C4-2B (cell line): ENCODE measurements around the gene SPATS2L.

Experiments used
- ZFX ChIP-seq: fragments of 450-650 bp; IDR thresholded peaks from 2 replicates; pipeline ENCODE4 v1.6.1; 2017
- TF ChIP-seq, protein P1 (sequence below): fragments of 450-650 bp; conservative IDR thresholded peaks from 2 replicates; pipeline ENCODE4 v1.5.1; 2017; ENCODE audit warnings: mild to moderate bottlenecking

- TF ChIP-seq, protein P1, sequence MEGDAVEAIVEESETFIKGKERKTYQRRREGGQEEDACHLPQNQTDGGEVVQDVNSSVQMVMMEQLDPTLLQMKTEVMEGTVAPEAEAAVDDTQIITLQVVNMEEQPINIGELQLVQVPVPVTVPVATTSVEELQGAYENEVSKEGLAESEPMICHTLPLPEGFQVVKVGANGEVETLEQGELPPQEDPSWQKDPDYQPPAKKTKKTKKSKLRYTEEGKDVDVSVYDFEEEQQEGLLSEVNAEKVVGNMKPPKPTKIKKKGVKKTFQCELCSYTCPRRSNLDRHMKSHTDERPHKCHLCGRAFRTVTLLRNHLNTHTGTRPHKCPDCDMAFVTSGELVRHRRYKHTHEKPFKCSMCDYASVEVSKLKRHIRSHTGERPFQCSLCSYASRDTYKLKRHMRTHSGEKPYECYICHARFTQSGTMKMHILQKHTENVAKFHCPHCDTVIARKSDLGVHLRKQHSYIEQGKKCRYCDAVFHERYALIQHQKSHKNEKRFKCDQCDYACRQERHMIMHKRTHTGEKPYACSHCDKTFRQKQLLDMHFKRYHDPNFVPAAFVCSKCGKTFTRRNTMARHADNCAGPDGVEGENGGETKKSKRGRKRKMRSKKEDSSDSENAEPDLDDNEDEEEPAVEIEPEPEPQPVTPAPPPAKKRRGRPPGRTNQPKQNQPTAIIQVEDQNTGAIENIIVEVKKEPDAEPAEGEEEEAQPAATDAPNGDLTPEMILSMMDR = no peak
- no peak for TF ChIP-seq ZFX
Observed at GRCh38 chr2:200525066-200525465, 218.6 kb downstream of the SPATS2L start.
